Heart right ventricle (tissue), 16 donors: ENCODE measurements around the gene STXBP5. TPM values are rescaled to one million over a fixed set of nuclear protein-coding genes. Genes with fewer than 3 reads are reported as not detected.

Experiments
- ATAC-seq, 8 donors: fragments of 200-7000 bp; cut with Tn5 transposase; one replicate each; pipeline ENCODE4 v1.9.1; 2020; ENCODE audit warnings: mild to moderate bottlenecking in 8 of 8, moderate library complexity in 8 of 8, moderate number of reproducible peaks in 1 of 8
- DNase-seq, 2 donors: peaks; one replicate each; pipeline ENCODE4 v3.0.0-alpha.2; 2020
- H3K27ac ChIP-seq, 10 donors: fragments of 200-600 bp; sonication (generic) in 2 of 10; one replicate each; pipeline versions ENCODE4 v1.5.0 to v1.8.0; 2020 to 2022; ENCODE audit warnings: mild to moderate bottlenecking in 3 of 10
- H3K27me3 ChIP-seq, 7 donors: fragments of 200-600 bp; one replicate each; pipeline ENCODE4 v1.8.0; 2021 to 2022; ENCODE audit warnings: mild to moderate bottlenecking in 2 of 7
- H3K36me3 ChIP-seq, 9 donors: fragments of 200-600 bp; sonication (generic) in 1 of 9; one replicate each; pipeline versions ENCODE4 v1.5.0 to v1.8.0; 2020 to 2022; ENCODE audit warnings: mild to moderate bottlenecking in 2 of 9
- H3K4me1 ChIP-seq, 9 donors: fragments of 200-600 bp; sonication (generic) in 1 of 9; one replicate each; pipeline versions ENCODE4 v1.5.0 to v1.8.0; 2020 to 2022; ENCODE audit warnings: mild to moderate bottlenecking in 4 of 9
- H3K4me3 ChIP-seq, 10 donors: fragments of 200-600 bp; sonication (generic) in 2 of 10; one replicate each; pipeline versions ENCODE4 v1.5.0 to v1.8.0; 2020 to 2022; ENCODE audit warnings: mild to moderate bottlenecking in 7 of 10, moderate library complexity in 2 of 10
- H3K9me3 ChIP-seq, 11 donors: fragments of 200-600 bp in 10 of 11; sonication (generic) in 2 of 11; one replicate each; pipeline versions ENCODE4 v1.5.0 to v1.8.0; 2013 to 2022; ENCODE audit warnings: mild to moderate bottlenecking in 2 of 11, control low read depth in 1 of 11, moderate library complexity in 1 of 11
- CTCF ChIP-seq, 9 donors: fragments of 200-600 bp; sonication (generic) in 2 of 9; IDR thresholded peaks; one replicate each; pipeline versions ENCODE4 v1.5.0 to v1.8.0; 2021 to 2022; ENCODE audit warnings: antibody characterized with exemption in 9 of 9, mild to moderate bottlenecking in 5 of 9, moderate library complexity in 1 of 9
- WGBS, 2 donors: extraction: QIAGEN DNeasy Blood & Tissue Kit; methylation state at CpG; one replicate each; pipeline ENCODE4 v1.1.7; 2013; ENCODE audit warnings: inconsistent platforms in 1 of 2; 5-methylcytosine and 5-hydroxymethylcytosine counted together
- intact Hi-C, 10 donors: fragments of 100-400 bp; cut with DNase I; formaldehyde crosslinking; loops; one replicate each; pipeline versions ENCODE4 v1.11.1 to v1.14.2; 2022
- polyA plus RNA-seq, 2 donors: library from polyadenylated mRNA; stranded (reverse); fragments of 200-250 nt; gene quantifications; one replicate each; pipeline ENCODE4 v1.2.3, GENCODE V29; 2013
- total RNA-seq, 10 donors: library from RNA; stranded (reverse); fragmentation: NEBNext Ultra II Directional in 3 of 10; extraction: Animal tissue kit (Norgen Biotek cat#: 25700) in 3 of 10; gene quantifications; one replicate each; pipeline versions ENCODE4 v1.2.1 to v1.2.4, GENCODE V29; 2021 to 2023
- donor health status: Arrhythmogenic right ventricular cardiomyopathy.
- donor health status: ischemic (EF 13 %, LVEDD 7.1; RV severe dilation, severe dysfunction).
- donor health status: healthy with polysubstance abuse.
- donor health status: DM: no; HTN: yes; CAD: no.
- donor health status: DM: no; HTN: no; CAD: no.
- donor health status: ischemic (EF 25% LVEDD 6.9; RV normal size, moderate dysfunction).
- donor health status: ischemic (EF 25% LVEDD 5.7; RV mildly dilated, moderate dysfunction).
- donor health status: healthy.
- donor health status: DM: yes; HTN: yes; CAD: no.
- donor health status: Ischemic cardiomyopathy.
- donor health status: ischemic (EF 35%, LVEDD 5.7; RV mildly dilated, moderate dysfunction).
- donor health status: nonischemic (EF 11% LVEDD 7.7; RV severe dilation, severe dysfunction).
- donor health status: DM: yes; HTN: yes; CAD: no.
- donor health status: PGD.
- donor health status: ischemic (EF 29% LVEDD 5.4; RV normal size, mild dysfunction).
- donor health status: nonischemic (EF 23%, LVEDD 6.1; RV moderate dilation, normal function).

Gene STXBP5
- total and polyA plus RNA-seq, 12 donors, result 2.8 to 23.2 (median 13.4) TPM

- Histone ChIP-seq H3K4me3 (no peak overlapping the region), H3K27me3 (no peaks in the 10 kb centered on the region), H3K27ac (no peak overlapping the region), H3K36me3 (no peaks in the 10 kb centered on the region), H3K9me3 (no peaks in the 10 kb centered on the region), H3K4me1 (no peaks in the 10 kb centered on the region)
- intact Hi-C loops, result no loop called here
- no peak for TF ChIP-seq CTCF (IDR thresholded peaks at IDR 0.05)
- no peak for ATAC-seq
- DNase-seq, result no peak
These were observed 25.9 kb upstream of the STXBP5 start for GRCh38 chr6:147178355-147178754.

- Histone ChIP-seq H3K36me3 (no peaks in the 10 kb centered on the region), H3K4me3 (no peak overlapping the region), H3K27me3 (no peaks in the 10 kb centered on the region), H3K9me3 (no peaks in the 10 kb centered on the region), H3K27ac (no peak overlapping the region), H3K4me1 (no peaks in the 10 kb centered on the region)
- WGBS, 2 donors, result 92 to 95% methylated on average over 3 of the region's 3 CpGs
- no peak for TF ChIP-seq CTCF (IDR thresholded peaks at IDR 0.05)
- no peak for ATAC-seq
- intact Hi-C loops, result no loop called here
- no peak for DNase-seq
These were observed 24.4 kb upstream of the STXBP5 start for GRCh38 chr6:147179809-147180208.

GRCh38 chr6:147180926-147181325 is 23.3 kb upstream of the STXBP5 start:
- DNase-seq (no peak), ATAC-seq (no peak)
- no peak overlapping the region for H3K27ac ChIP-seq
- H3K4me3 ChIP-seq, result no peak overlapping the region
- no peak for TF ChIP-seq CTCF (IDR thresholded peaks at IDR 0.05)
- no peaks in the 10 kb centered on the region for H3K36me3 ChIP-seq
- no peaks in the 10 kb centered on the region for H3K4me1 ChIP-seq
- no peaks in the 10 kb centered on the region for H3K9me3 ChIP-seq
- 77 to 78% methylated on average over 7 of the region's 7 CpGs for WGBS, 2 donors
- intact Hi-C loops, result no loop called here
- H3K27me3 ChIP-seq, result no peaks in the 10 kb centered on the region

GRCh38 chr6:147184379-147184778 is 19.8 kb upstream of the STXBP5 start:
- intact Hi-C loops, result no loop called here
- WGBS, 2 donors, result 91 to 95% methylated on average over 1 of the region's 1 CpG
- Histone ChIP-seq H3K36me3 (no peaks in the 10 kb centered on the region), H3K27me3 (no peaks in the 10 kb centered on the region), H3K4me1 (no peaks in the 10 kb centered on the region), H3K27ac (no peak overlapping the region), H3K4me3 (no peak overlapping the region), H3K9me3 (no peaks in the 10 kb centered on the region)
- TF ChIP-seq CTCF (IDR thresholded peaks at IDR 0.05), result no peak
- DNase-seq, result no peak
- ATAC-seq, result no peak

- H3K4me1 ChIP-seq, result no peaks in the 10 kb centered on the region
- no peak for TF ChIP-seq CTCF (IDR thresholded peaks at IDR 0.05)
- H3K9me3 ChIP-seq, result no peaks in the 10 kb centered on the region
- no peaks in the 10 kb centered on the region for H3K27me3 ChIP-seq
- ATAC-seq (no peak), DNase-seq (no peak)
- WGBS, 2 donors, result 83% methylated on average over 3 of the region's 3 CpGs
- no peak overlapping the region for H3K27ac ChIP-seq
- H3K36me3 ChIP-seq, result no peaks in the 10 kb centered on the region
- no peak overlapping the region for H3K4me3 ChIP-seq
- intact Hi-C loops, result no loop called here
These were observed 19.0 kb upstream of the STXBP5 start for GRCh38 chr6:147185216-147185615.
